ENCODE data around the gene SLC35F3.
"Not testable (repeated sequence)": the region's sequence is repeated elsewhere in the genome, so short reads cannot be mapped to it uniquely, and the experiment has no call there.

The SLC35F3 gene

GRCh38 chr1:233904633-233905415, at the start of gene SLC35F3:
Gene SLC35F3 (plus strand): TSS chr1:233904676.
- DNase-seq = no peak

DNA sequence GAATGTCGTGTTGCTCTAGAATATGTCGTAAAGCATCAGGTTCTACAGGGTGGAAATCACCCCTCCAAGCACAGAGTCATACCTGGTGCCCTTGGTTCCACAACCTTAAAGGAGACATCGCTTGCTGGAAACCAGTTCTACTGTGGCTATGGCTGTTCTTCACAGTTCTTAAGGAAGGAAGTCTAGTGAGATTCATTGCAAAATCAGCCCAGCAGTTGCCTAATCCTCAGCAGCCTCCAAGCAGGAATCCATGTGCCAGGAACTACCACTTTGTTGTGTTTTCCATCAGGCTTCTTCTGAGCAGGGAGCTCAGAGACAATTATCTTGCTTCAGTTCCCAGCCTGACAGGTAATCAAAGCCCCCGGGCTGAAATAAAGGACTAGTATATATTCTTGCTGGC, 45.0 kb upstream of the SLC35F3 start:
- DNase-seq = no peak

- DNase-seq = no peak
Observed at GRCh38 chr1:233863901-233864545, 40.5 kb upstream of the SLC35F3 start.

DNA sequence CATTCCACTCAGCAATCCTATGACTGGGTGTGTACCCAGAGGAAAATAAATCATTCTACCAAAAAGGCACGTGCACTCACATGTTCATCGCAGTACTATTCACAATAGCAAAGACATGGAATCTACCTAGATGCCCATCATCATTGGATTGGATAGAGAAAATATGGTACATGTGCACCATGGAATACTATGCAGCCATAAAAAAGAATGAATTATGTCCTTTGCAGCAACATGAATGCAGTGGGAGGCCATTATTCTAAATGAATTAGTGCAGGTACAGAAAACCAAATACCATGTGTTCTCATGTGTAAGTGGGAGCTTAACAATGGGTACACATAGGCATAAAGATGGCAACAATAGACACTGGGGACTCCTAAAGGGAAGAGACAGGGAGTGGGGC, 39.9 kb upstream of the SLC35F3 start:
- DNase-seq = no peak

GRCh38 chr1:233865216-233865615, 39.3 kb upstream of the SLC35F3 start:
- no peak for DNase-seq

DNA sequence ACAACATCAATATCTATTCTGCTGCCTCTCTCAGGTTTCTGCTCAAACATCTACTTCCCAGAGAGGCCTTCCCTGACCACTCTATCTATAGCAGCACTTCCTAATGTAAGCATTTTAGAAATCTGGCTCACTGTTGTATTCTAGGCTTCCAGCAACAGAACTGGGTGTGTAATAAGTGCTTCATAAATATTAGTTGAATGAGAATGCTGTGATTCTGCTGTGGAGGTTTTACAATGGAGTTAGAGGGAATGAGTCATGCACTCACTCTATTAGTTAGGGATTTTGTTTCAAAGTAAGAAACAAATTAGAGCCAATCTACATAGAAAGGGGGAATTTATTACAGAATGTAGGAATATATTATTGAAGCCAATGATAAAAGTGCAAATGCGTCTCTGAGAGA, 38.6 kb upstream of the SLC35F3 start:
- DNase-seq = no peak

DNA sequence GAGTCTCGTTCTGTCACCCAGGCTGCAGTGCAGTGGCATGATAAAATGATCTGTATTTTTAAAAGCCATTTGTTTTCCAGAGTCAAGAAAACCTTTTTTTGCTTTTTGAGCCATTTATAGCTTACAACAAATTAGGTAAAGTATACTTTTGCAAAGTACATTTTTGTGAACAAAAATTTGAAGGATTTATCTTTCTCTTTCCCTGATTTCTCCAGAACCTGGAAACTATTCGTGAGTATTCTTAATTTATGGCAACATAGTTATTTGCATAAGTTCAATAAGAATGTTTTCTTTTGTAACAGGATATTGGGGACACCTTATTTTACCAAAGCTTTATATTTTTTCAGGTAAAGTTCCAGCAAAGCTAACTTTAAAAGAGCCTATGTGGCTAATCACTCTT, 37.4 kb upstream of the SLC35F3 start:
- no peak for DNase-seq

DNA sequence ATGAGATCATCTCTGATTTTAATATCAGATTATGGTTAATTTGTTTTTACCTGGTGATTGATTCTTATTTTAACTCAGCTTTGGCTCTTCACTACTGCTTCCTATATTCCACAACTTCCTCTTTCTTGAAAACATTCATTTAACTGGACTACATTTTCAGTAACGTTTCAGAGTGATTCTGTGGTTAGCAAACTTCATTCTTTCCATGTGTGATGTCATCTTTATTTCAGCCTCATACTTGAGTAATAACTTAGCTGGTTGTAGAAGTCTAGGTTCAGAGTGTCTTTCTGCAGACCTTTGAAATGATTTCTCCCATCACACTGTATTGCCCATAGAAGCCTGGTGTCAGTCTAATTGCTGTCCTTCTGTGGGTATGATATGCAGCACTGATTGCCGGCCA, 36.0 kb upstream of the SLC35F3 start:
- DNase-seq = no peak

- DNase-seq = no peak
Observed at GRCh38 chr1:233869680-233870079, 34.8 kb upstream of the SLC35F3 start.

GRCh38 chr1:233873666-233874065, 30.8 kb upstream of the SLC35F3 start:
- DNase-seq = no peak

DNA sequence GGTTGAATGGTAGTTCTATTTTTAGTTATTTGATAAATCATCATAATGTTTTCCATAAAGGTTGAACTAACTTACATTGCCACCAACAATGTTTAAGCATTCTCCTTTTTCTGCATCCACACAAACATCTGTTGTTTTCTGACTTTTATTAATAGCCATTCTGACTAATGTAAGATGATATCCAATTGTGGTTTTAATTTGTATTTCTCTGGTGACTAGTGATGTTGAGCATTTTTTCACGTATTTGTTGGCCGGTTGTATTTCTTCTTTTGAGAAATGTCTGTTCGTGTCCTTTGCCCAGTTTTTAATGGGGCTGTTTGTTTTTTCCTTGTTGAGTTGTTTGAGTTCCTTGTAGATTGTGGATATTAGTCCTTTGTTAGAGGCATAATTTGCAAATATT, 24.6 kb upstream of the SLC35F3 start:
- no peak for DNase-seq

- no peak for DNase-seq
Observed at GRCh38 chr1:233883671-233884070, 20.8 kb upstream of the SLC35F3 start.

- DNase-seq = no peak
Observed at GRCh38 chr1:233884461-233885151, 19.9 kb upstream of the SLC35F3 start.

- DNase-seq = no peak
Observed at GRCh38 chr1:233885196-233885920, 19.1 kb upstream of the SLC35F3 start.

DNA sequence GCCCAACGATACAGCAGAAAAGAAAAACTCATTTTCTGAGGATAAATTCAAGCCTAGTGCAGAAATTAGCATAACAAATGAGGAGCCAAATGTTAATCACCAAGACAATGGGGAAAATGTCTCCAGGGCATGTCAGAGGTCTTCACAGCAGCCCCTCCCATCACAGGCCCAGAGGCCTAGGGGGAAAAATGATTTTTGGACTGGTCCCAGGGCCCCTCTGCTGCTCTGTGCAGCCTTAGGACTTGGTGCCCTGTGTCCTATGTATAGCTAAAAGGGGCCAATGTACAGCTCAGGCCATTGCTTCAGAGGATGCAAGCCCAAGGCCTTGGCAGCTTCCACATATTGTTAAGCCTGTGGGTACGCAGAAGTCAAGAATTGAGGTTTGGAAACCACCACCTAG, 13.3 kb upstream of the SLC35F3 start:
- not testable (repeated sequence) for DNase-seq

- no peak for DNase-seq
Observed at GRCh38 chr1:233897325-233898162, 6.9 kb upstream of the SLC35F3 start.

DNA sequence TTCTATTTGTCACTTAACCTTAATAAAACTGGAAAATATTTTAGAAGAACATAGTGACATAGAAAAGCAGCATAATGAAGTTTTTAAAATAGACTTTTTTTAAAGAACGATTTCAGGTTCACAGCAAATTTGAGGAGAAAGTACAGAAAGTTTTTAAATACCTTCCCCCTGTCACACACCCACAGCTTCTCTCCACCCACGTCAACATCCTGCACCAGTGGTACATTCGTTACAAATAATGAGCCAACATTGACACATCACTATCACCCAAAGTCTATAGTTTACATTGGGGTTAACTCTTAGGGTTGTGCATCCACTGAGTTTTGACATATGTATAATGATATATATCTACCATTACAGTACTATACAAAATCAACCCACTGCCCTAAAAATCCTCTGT, 3.0 kb upstream of the SLC35F3 start:
- no peak for DNase-seq

GRCh38 chr1:233905416-233906051, 1.1 kb downstream of the SLC35F3 start:
- no peak for DNase-seq

- DNase-seq = no peak
Observed at GRCh38 chr1:233907151-233907550, 2.7 kb downstream of the SLC35F3 start.

GRCh38 chr1:233908092-233908491, 3.6 kb downstream of the SLC35F3 start:
- DNase-seq = no peak

GRCh38 chr1:233909195-233909594, 4.7 kb downstream of the SLC35F3 start:
- DNase-seq = no peak

- DNase-seq = no peak
Observed at GRCh38 chr1:233912447-233912846, 8.0 kb downstream of the SLC35F3 start.
